ENCODE measurements around the gene SELENOT.

- TF ChIP-seq CTCF (conservative IDR thresholded peaks at IDR 0.05) (no peak), ZFX (IDR thresholded peaks at IDR 0.05) (no peak)
Observed at GRCh38 chr3:150656316-150656715, 53.2 kb downstream of the SELENOT start.

All from C4-2B (cell line).